Endothelial cell of umbilical vein (primary cell): Measurements from ENCODE around the gene TLCD3B.

Experiments used
- CTCF ChIP-seq, 2 donors: IDR thresholded peaks; 1 replicate in 1 of 2; 2 replicates in 1 of 2; pipeline ENCODE4 v1.5.1; 2011; ENCODE audit warnings: low read length in 2 of 2, mild to moderate bottlenecking in 2 of 2, moderate library complexity in 2 of 2, control low read depth in 1 of 2, inconsistent platforms in 1 of 2, low read depth in 1 of 2; ENCODE audit not compliant: insufficient read depth in 1 of 2; ENCODE audit errors: extremely low read depth in 1 of 2
- EZH2 ChIP-seq: IDR thresholded peaks from 2 replicates; pipeline ENCODE4 v1.6.1; 2012; ENCODE audit warnings: borderline replicate concordance, low read depth, mild to moderate bottlenecking, moderate library complexity, low read length, inconsistent platforms; ENCODE audit not compliant: severe bottlenecking
- FOS ChIP-seq: IDR thresholded peaks from 2 replicates; pipeline ENCODE4 v1.6.1; 2011; ENCODE audit warnings: mild to moderate bottlenecking, low read length, moderate library complexity, borderline replicate concordance; ENCODE audit not compliant: insufficient read depth
- GATA2 ChIP-seq: IDR thresholded peaks from 2 replicates; pipeline ENCODE4 v1.7.0; 2011; ENCODE audit warnings: low read depth, mild to moderate bottlenecking, moderate library complexity, mixed read lengths, low read length; ENCODE audit not compliant: insufficient read length, insufficient read depth
- JUN ChIP-seq: IDR thresholded peaks from 2 replicates; pipeline ENCODE4 v1.6.1; 2011; ENCODE audit warnings: borderline replicate concordance, low read depth; ENCODE audit not compliant: insufficient read length, insufficient read depth
- MAX ChIP-seq: IDR thresholded peaks from 2 replicates; pipeline ENCODE4 v1.6.1; 2011; ENCODE audit not compliant: insufficient read depth, insufficient read length
- MYC ChIP-seq: IDR thresholded peaks from one replicate; pipeline ENCODE4 v1.6.1; 2011; ENCODE audit warnings: mild to moderate bottlenecking, low read depth, low read length
- POLR2A ChIP-seq: IDR thresholded peaks from 2 replicates; pipeline ENCODE4 v1.6.1; 2012; ENCODE audit warnings: low read depth, mild to moderate bottlenecking, control low read depth, low read length
- POLR2AphosphoS5 ChIP-seq: IDR thresholded peaks from 2 replicates; pipeline ENCODE4 v1.6.1; 2012; ENCODE audit warnings: low read depth, mild to moderate bottlenecking, control low read depth, low read length, moderate library complexity; ENCODE audit not compliant: insufficient read depth

DNA sequence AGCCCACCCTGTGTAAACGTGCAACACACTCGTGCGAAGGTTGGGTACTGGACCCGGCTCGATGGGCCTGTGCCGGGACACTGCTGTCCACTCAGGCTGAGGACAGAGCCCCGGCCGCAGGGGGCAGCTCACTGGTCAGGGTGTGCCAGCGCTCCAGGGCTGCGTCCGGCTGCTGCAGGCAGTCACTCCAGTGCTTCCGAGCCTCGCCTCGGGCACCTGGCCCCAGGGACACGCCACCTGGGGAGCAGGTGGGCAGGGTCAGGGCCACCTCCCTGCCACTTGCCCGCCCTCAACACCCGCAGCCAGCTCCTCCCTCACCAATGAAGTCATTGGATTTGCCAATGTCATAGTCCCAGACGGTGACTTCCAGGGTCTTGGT lies 25.0 kb downstream of the TLCD3B start:
- TF ChIP-seq CTCF (IDR thresholded peaks at IDR 0.05; ENCODE audit: extremely low read depth in 1 of 2, insufficient read depth in 1 of 2, low read depth in 1 of 2, low read length in 2 of 2) = no peak
- TF ChIP-seq MAX = no peak
- no peak for TF ChIP-seq EZH2
- TF ChIP-seq JUN = no peak
- TF ChIP-seq POLR2A = no peak
- no peak for TF ChIP-seq POLR2AphosphoS5
- no peak for TF ChIP-seq GATA2
- no peak for TF ChIP-seq FOS
- TF ChIP-seq MYC = no peak
